Activated naive CD4-positive, alpha-beta T cell treated with Interleukin-2 at 50 U/mL for 16 hours (primary cell): ENCODE data around the gene RIN3.

ENCODE experiments used
- DNase-seq: peaks from one replicate; pipeline ENCODE4 v3.0.0-alpha.2; 2020

Gene RIN3

DNA sequence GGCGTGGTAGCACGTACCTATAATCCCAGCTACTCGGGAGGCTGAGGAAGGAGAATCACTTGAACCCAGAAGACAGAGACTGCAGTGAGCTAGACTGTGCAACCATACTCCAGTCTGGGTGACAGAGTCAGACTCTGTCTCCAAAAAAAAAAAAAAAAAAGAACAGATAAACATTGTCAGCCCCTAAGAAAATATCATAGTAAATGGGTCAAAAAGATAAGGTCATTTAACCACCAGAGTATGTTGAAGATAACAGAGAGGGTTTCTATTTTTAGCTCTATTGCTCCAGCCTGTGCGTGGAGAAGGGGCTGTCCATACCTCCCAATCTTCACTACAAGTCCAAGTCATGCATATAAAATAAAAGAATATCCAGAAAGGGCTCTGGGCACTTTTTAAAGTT lies 219.4 kb downstream of the RIN3 start:
- DNase-seq = no peak

DNA sequence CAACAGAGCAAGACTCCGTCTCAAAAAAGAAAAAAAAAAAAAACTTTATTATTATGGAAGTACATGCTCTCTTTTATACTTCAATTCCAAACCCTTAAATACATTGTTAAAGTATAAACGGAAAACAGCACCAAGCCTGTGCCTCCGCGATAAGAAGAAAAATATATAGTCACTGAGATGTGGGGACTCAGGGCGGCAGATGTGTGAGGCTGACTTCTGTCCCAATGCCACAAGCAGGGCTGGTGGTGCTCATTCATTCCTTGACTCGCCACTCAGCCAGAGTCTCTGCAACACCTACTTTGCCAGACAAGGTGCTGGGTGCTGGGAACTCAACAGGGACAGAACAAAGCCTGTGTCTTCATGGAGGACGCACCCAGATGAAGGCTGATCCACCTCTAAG lies 221.0 kb downstream of the RIN3 start:
- DNase-seq = no peak

DNA sequence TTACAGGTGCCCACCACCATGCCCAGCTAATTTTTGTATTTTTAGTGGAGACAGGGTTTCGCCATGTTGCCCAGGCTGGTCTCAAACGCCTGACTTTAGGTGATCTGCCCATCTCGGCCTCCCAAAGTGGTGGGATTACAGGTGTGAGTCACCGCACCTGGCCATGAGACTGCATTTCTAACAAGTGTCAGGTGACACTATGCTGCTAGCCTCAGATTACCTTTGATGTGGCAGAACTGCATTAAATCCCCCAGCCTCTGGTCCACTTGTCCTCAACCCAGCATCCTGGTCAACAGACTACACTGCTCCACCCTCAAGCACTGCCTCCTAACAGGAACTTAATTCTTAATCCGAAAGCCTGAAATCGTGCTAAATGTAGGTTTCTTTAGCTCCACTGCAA lies 221.8 kb downstream of the RIN3 start:
- no peak for DNase-seq

DNA sequence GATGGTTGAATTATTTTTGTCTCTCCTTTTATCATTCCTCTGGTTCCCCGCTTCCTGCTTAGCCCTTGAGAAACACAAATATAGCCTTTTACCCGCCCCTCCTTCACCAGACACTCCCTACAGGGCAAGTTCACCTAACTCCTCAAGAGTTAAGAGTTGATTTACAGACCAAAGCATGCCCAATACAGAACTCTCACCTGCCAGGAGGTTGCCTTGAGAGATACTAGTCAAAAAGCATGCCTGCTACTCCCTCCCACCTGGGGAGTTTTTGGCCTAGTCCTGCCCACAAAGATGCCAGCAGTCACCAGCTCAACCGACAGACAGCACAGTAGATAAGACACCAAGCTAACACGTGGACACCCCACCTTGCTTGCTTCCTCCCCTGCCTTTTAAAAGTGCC lies 223.6 kb downstream of the RIN3 start:
- no peak for DNase-seq

DNA sequence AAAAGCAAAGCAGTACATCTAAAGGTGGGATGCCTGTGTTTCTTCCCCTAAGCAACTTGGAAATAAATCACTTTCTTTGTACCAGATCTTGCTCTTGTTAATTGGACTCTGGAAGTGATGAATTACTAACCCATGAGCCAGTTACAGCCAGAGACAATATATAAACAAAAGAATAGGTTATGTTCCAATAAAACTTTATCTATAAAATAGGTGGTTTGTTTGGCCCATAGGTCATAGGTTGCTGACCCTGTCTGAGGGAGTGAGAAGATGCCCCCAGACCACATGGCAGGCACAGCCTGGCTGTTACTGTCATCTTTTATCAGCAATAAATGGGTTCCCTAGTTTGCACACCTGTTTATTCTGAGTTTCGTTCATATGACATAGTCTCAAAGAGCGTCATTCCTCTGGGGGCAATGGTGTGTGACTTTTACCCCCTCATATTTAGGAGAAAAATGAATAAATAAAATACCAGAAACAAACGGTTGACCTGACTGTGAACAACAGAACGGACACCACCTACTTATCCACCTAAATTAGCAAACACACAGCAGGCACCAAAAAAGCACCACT lies 224.1 kb downstream of the RIN3 start:
- DNase-seq = no peak
